A549 (cell line): ENCODE results near the gene LPAR1.

ENCODE experiments used
- CTCF ChIP-seq: fragments of >200 bp; sonication (Bioruptor Twin); formaldehyde crosslinking; IDR thresholded peaks from 3 replicates; pipeline ENCODE4 v1.5.1; 2016
- RAD21 ChIP-seq, 2 experiments: fragments of >200 bp in 1 of 2; sonication (Bioruptor Twin) in 1 of 2; formaldehyde crosslinking in 1 of 2; IDR thresholded peaks in 1 of 2; conservative IDR thresholded peaks in 1 of 2; 2 replicates in 1 of 2; 3 replicates in 1 of 2; pipeline ENCODE4 v1.6.1; 2012 to 2018; ENCODE audit warnings: inconsistent platforms in 1 of 2

GRCh38 chr9:110932863-110933262, 105.4 kb downstream of the LPAR1 start:
- TF ChIP-seq RAD21 (conservative IDR thresholded peaks at IDR 0.05 in 1 of 2, IDR thresholded peaks at IDR 0.05 in 1 of 2), result no peak
- no peak for TF ChIP-seq CTCF
